ENCODE data around the gene NAV3.

DNA sequence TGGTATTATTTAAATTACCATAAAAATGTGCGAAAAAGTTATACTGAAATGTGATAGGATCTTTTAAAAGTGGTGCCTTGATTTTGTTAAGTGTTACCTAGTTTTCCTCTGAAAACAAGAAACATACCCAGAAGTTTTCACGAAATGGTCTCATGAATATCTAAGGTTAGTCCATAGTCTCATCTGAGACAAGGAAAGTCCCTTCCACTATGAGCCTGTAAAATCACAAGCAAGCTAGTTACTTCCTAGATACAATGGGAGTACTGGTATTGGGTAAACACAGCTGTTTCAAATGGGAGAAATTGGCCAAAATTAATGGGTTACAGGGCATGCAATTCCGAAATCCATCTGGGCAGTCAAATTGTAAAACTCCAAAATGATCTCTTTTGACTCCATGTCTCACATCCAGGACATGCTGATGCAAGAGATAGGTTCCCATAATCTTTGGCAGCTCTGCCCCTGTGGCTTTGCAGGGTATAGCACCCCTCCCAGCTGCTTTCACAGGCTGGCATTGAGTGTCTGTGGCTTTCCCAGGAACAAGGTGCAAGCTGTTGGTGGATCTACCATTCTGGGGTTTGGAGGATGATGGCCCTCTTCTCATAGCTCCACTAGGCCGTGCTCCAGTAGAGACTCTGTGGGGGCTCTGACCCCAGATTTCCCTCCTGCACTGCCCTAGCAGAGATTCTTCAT, 271.4 kb downstream of the NAV3 start:
- TF ChIP-seq, protein P1, sequence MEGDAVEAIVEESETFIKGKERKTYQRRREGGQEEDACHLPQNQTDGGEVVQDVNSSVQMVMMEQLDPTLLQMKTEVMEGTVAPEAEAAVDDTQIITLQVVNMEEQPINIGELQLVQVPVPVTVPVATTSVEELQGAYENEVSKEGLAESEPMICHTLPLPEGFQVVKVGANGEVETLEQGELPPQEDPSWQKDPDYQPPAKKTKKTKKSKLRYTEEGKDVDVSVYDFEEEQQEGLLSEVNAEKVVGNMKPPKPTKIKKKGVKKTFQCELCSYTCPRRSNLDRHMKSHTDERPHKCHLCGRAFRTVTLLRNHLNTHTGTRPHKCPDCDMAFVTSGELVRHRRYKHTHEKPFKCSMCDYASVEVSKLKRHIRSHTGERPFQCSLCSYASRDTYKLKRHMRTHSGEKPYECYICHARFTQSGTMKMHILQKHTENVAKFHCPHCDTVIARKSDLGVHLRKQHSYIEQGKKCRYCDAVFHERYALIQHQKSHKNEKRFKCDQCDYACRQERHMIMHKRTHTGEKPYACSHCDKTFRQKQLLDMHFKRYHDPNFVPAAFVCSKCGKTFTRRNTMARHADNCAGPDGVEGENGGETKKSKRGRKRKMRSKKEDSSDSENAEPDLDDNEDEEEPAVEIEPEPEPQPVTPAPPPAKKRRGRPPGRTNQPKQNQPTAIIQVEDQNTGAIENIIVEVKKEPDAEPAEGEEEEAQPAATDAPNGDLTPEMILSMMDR (IDR thresholded peaks at IDR 0.05), result no peak
- no peak for TF ChIP-seq POLR2A (IDR thresholded peaks at IDR 0.05)

Measured in right lobe of liver (tissue), 4 donors.